HepG2 (cell line): Measurements from ENCODE around the gene ACSM5. TPM values are rescaled to one million over a fixed set of nuclear protein-coding genes. Genes with fewer than 3 reads are reported as not detected.
A peak's percentile ranks its signal among the peaks of the same experiment; 100 is the strongest.

Source experiments
- CBFB ChIP-seq: sonication (generic); formaldehyde crosslinking; IDR thresholded peaks from 2 replicates; pipeline ENCODE4 v1.4.0; 2020; ENCODE audit warnings: missing genetic modification reagents
- EP300 ChIP-seq, 3 experiments: sonication (generic) in 1 of 3; formaldehyde crosslinking in 1 of 3; IDR thresholded peaks; 2 replicates each; pipeline versions ENCODE4 v1.5.1 to v1.6.1; 2011 to 2020; ENCODE audit warnings: low read depth in 2 of 3, low read length in 2 of 3, borderline replicate concordance in 1 of 3, improper control_type of control experiment in 1 of 3, mild to moderate bottlenecking in 1 of 3, missing genetic modification reagents in 1 of 3, moderate library complexity in 1 of 3
- FOXK1 ChIP-seq: sonication (generic); formaldehyde crosslinking; IDR thresholded peaks from 2 replicates; pipeline ENCODE4 v1.4.0; 2020; ENCODE audit warnings: low read depth, missing genetic modification reagents, borderline replicate concordance
- FOXO4 ChIP-seq: sonication (generic); formaldehyde crosslinking; conservative IDR thresholded peaks from 2 replicates; pipeline ENCODE4 v1.8.1; 2023; ENCODE audit warnings: missing genetic modification reagents
- HMGA1 ChIP-seq: sonication (generic); formaldehyde crosslinking; conservative IDR thresholded peaks from 2 replicates; pipeline ENCODE4 v1.4.0; 2020; ENCODE audit warnings: missing genetic modification reagents
- HNRNPK ChIP-seq: fragments of 200-400 bp; formaldehyde crosslinking; IDR thresholded peaks from 2 replicates; pipeline ENCODE4 v1.6.1; 2018; ENCODE audit warnings: low read length, low read depth, moderate library complexity, mild to moderate bottlenecking; ENCODE audit not compliant: poor library complexity, severe bottlenecking
- MLXIP ChIP-seq: sonication (generic); formaldehyde crosslinking; IDR thresholded peaks from 2 replicates; pipeline ENCODE4 v1.9.0; 2021; ENCODE audit warnings: missing genetic modification reagents, borderline replicate concordance
- NR0B2 ChIP-seq: sonication (generic); formaldehyde crosslinking; IDR thresholded peaks from 2 replicates; pipeline ENCODE4 v1.4.0; 2020; ENCODE audit warnings: mild to moderate bottlenecking, missing genetic modification reagents
- POLR2A ChIP-seq, 2 experiments: IDR thresholded peaks; 2 replicates each; pipeline ENCODE4 v1.6.1; 2011; ENCODE audit warnings: low read depth in 2 of 2, low read length in 2 of 2, mild to moderate bottlenecking in 1 of 2, moderate library complexity in 1 of 2; ENCODE audit not compliant: insufficient read depth in 1 of 2
- PRDM10 ChIP-seq: sonication (generic); formaldehyde crosslinking; IDR thresholded peaks from 2 replicates; pipeline ENCODE4 v1.4.0; 2020; ENCODE audit warnings: low read depth, missing genetic modification reagents
- ZNF331 ChIP-seq: sonication (generic); formaldehyde crosslinking; IDR thresholded peaks from 2 replicates; pipeline ENCODE4 v1.4.0; 2020; ENCODE audit warnings: missing genetic modification reagents
- ZNF556 ChIP-seq: sonication (generic); formaldehyde crosslinking; IDR thresholded peaks from 2 replicates; pipeline ENCODE4 v1.4.0; 2020; ENCODE audit warnings: mild to moderate bottlenecking, missing genetic modification reagents, borderline replicate concordance
- ZNF564 ChIP-seq: sonication (generic); formaldehyde crosslinking; IDR thresholded peaks from 2 replicates; pipeline ENCODE4 v1.8.1; 2023; ENCODE audit warnings: mild to moderate bottlenecking, missing genetic modification reagents
- ZNF704 ChIP-seq: sonication (generic); formaldehyde crosslinking; IDR thresholded peaks from 2 replicates; pipeline ENCODE4 v1.8.1; 2023; ENCODE audit warnings: mild to moderate bottlenecking, inconsistent platforms, moderate library complexity, missing genetic modification reagents, borderline replicate concordance
- ZNF878 ChIP-seq: sonication (generic); formaldehyde crosslinking; IDR thresholded peaks from 2 replicates; pipeline ENCODE4 v1.8.1; 2023; ENCODE audit warnings: mild to moderate bottlenecking, missing genetic modification reagents, moderate library complexity
- polyA plus RNA-seq, 8 experiments: library from polyadenylated mRNA; depleted of rRNA in 3 of 8; stranded (reverse) in 7 of 8; unstranded in 1 of 8; fragments of >200 nt; fragmentation: Illumina TruSeq in 4 of 8; extraction: Trizol in 4 of 8; gene quantifications; 2 replicates each; pipeline versions ENCODE4 v1.2.1 to v1.2.3, GENCODE V29; 2011 to 2016; ENCODE audit warnings: low read depth in 4 of 8, missing spikeins in 1 of 8, mixed read lengths in 1 of 8; ENCODE audit not compliant: insufficient read depth in 1 of 8
- total RNA-seq, 5 experiments: library from RNA; depleted of rRNA; stranded (reverse); fragments of >200 nt; fragmentation: Illumina TruSeq; extraction: Trizol; gene quantifications; 2 replicates each; pipeline ENCODE4 v1.2.3, GENCODE V29; 2016; ENCODE audit warnings: low read depth in 1 of 5

The ACSM5 gene
- total and polyA plus RNA-seq, 2 of the 13 experiments (the other 11 are each of a cell fraction or from before 2014, with no cell fraction given) = 9.1 to 15.0 TPM

- TF ChIP-seq ZNF331 (CRISPR knock-in tag) (peak; percentile 50; the same call in 1 of the 2 replicates), MLXIP (CRISPR knock-in tag) (no peak), HNRNPK (no peak), EP300 (IDR thresholded peaks at IDR 0.05; ENCODE audit: low read depth in 2 of 2, low read length in 2 of 2) (no peak), EP300 (CRISPR knock-in tag; IDR thresholded peaks at IDR 0.05; ENCODE audit: borderline replicate concordance) (no peak; the same call in 1 of the 2 replicates), FOXO4 (CRISPR knock-in tag) (no peak), POLR2A (IDR thresholded peaks at IDR 0.05; ENCODE audit: insufficient read depth in 1 of 2, low read depth in 2 of 2, low read length in 2 of 2) (no peak), ZNF564 (no peak), ZNF878 (CRISPR knock-in tag) (no peak), HMGA1 (CRISPR knock-in tag) (no peak), ZNF704 (CRISPR knock-in tag) (no peak), PRDM10 (CRISPR knock-in tag) (no peak), ZNF556 (CRISPR knock-in tag) (no peak), CBFB (CRISPR knock-in tag) (no peak), NR0B2 (no peak), FOXK1 (CRISPR knock-in tag) (peak; percentile 40; the same call in 1 of the 2 replicates)
Measured at GRCh38 chr16:20383106-20384029, 26.0 kb upstream of the ACSM5 start (continued).
